Fibroblast of skin of right quadriceps (primary cell): ENCODE data around the gene PXMP4.
A peak's percentile ranks its signal among the peaks of the same experiment; 100 is the strongest.

Experiments
- DNase-seq: peaks from one replicate; pipeline ENCODE4 v3.0.0-alpha.2; 2013

Gene PXMP4

DNA sequence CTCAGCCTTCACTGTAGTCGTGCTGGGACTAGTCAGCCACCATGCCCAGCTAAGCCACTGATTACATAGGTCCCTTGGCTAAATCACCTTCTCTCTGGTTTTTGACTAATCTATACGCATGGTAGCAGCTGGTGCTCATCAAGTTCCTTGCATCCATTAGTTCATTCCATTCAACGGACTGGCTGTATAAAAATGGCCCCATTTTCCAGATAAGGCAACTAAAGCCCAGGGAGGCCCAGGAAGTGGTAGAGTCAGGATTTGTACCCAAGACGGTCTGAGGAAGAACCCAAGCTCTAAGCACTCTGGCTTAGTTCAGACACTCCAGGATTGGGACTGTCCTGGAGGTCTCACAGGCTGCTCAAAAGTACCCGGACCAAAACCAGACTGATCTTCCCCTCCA, 38.8 kb downstream of the PXMP4 start:
- DNase-seq, result no peak

DNA sequence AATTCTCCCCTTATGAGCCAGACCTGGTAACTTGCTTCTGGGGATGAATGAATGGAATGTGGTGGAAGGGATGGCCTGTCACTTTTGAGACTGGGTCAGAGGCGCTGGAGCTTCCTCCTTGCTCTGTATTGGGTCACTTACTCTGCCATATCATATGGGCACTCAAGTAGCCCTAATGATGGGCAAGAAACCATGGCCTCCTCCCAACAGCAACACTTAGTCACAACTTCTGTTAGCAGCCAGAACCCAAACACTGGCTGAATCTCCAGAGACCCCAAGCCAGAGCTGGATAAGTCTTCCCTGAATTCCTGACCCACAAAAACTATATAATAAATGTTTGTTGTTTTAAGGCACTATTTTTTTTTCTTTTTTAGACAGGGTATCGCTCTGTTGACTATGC, 39.4 kb downstream of the PXMP4 start:
- peak; percentile 34 for DNase-seq

DNA sequence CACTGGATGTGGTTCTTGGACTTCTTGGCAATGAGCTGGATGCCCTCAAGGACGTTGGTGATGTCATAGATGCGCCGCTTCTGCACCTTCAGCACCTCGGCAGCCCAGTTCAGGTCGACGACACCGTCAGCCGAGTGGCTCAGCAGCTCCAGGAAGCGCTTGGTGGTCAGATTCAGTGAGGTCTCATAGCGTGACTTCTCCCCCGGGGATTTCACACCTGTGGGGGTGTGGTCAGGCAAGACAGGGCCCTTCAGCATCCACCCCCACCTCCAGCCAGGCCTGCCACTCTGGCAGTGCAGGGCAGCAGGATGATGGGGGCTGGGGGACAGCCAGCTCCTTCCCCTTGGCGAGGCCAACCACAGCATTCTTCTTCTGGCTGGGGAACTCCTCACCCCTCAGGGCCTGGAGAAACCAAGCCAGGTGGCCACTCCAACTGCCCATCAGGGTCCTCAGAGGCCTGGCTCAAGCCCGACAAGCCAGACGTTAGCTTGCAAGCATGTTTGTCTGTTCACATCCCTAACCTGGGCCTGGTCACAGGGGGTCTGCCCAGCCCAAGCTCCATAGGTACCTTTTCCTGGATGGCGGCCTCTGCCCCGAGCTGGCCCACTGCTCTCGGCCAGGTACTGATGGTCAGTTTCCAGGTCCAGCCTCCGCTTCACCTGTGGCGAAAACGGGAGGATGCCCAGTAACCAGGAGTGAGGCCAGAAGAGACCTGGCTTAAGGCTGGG, 40.2 kb downstream of the PXMP4 start:
- no peak for DNase-seq

DNA sequence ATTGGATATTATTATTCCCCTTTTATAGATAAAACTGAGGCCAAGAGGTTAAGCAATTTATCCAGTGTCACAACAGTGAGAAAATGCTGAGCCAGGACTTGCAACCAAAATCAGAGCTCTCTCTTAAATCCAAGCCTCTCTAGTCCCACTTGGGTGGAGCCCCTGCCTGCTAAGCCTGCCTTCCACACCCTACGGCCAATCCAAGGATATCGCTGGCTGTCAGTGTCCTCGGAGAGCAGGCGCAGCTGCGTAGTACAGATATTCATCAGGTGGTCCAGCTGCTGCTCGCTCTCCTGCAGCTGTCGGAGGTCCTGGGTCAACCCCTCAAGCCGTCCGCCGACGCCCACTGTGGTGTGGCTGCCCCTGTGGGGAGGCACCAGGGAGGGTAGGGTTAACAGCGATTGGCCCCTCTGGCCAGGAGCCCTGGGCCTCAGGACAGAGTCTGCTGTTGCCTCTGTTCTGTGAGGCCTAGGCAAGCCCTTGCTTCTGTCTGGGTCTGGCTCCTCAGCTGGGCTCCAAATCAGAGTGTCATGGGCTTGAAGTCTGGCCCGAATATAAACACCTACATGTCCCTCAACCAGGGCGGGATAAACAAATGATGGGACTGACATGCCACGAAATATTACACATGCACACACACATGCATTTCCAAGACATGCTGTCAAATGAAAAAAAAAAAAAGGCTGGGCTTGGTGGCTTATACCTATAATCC, 42.0 kb downstream of the PXMP4 start:
- no peak for DNase-seq

DNA sequence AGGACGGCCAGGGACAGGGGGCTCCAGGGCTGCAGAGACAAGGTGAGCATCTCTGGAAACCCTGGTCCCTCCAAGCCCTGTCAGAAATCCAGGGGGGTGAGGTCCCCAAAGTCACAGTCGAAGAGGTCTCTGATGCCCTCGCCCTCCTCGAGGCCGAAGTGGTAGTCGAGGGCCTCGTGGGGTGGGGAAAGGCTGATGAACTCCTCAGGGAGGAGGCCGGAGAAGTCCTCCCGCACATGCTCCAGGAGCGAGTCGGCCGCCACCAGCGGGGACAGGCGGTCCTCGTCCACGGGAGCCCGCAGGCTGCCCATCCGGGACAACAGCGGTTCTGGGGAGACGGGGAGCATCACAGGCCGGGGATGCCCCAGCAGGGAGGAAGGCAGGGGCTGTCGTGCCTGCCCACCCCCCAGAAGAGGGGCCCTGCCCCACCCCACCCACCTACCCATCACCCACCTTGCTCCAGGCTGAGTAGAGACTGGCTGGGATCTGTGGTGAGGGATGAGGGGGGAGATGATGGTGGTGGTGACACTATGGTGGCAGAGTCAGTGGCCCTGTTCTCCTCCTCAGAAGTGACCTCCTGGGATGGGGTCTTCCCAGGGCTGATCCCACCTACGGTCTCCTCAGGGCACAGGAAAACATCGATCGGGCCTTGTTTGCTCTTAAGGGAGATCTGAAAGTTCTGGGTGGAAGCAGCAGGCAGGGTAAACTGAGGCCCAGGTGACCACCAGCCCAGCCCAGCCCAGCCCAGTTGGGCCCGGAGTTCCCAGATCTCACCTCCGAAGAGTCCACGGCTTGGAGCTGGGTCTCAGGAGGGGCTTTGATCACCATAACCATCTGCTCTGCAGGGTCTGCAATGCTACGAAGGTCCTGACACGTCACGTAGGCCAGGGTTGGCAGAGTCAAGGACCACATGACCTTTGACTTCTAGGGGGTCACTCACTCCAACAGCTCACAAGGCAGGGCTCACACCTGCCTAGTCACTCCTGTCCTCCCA, 43.2 kb downstream of the PXMP4 start:
- DNase-seq, result no peak

DNA sequence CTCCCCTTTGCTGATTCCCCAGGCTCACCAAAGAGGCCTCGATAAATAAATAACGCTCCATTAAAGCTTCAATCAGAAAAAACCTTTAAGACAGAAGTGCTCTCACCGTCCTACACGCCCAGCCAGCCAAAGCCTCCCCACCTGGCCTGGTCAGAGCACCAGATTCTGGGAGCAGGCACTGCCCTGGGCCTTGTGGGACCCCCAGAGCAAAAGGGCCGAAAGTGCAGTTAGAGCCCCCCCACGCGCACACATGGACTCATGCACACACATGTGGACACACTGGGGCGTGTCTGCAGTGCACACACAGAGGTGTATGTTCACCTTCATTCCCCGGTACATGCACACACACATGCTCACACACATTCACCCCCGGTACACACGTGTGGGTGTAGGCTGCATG, 44.0 kb downstream of the PXMP4 start:
- no peak for DNase-seq

DNA sequence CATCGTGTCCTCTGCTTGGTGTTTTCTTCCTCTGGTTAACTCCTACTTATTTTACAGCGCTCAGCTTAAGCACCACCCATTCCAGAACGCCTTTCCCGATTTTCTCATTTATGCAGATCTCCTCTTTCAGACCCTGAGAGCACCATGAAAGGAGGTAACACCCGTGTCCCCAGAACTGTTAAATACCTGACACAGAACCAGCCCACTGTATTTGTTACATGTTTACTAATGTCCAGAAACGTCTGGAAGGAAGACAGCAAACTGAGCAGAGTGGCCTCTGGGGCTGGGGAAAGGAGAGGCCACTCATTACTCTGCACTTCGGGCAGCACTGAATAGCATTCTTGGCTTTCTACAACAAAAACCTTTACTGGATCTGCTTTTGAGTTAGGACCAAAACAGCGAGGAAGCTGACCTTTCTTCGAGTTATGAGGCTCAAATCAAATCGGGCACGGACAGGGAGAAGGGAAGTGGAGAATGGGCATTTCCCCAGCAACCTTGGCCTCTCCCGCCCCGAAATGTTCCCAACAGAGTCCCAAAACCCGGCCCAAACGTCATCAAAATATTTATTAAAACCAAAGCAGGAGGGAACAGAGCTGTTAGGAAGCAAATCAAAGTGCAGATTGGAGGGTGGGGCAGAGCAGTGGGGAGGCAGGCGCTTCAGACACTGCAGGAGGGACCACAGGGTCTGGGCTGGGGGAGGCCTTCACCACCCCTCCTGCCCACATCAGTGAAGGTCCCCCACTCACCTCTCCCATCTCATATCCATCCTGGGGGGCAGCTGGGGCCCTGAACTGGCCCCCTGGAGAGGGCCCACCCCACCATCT, 44.8 kb downstream of the PXMP4 start:
- no peak for DNase-seq

DNA sequence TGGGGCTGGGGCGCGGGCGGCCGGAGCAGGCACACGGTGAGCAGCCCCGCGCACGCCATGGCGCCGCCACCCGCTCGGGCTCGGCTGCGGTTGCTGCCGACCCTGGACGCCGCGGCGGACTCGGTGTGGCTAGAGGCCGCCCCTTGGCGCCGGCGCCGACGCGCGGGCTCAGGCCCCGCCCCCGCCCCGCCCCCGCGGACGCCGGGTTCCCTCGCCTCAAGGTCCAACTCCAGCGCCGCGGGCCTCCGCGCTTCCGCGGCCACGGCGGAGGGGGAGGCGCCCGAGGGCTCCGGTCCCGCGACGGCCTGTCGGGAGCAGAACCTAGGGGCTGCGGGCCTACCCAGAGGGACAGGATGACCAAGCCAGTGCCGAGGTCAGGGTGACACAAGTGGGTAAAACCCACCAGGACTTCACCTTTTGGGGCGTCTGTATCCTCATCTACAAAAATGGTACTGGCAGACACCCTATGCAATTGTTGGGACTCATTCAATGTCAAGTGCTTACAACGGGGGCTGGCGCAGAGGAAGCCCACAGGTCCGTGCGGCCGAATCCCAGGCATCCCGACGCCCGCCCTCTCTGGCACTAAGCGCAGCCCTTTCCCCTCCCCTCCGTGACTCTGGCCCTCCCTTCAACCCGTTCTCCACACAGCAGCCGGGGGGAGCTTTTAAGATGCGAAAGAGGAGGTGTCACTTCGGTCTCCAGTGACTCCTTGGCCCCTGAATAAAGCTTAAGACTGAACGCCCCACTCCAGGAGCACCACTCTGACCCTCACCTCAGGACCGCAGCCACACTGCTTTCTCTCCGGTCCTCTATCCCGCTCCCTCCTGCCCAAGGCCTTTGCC, 45.6 kb downstream of the PXMP4 start, which contains the start of gene NECAB3:
Gene NECAB3 (minus strand): TSS at position 135 of the 842 bp plus-strand sequence. CDS start 76 bp downstream, at position 59.
- DNase-seq, result peak; percentile 72

DNA sequence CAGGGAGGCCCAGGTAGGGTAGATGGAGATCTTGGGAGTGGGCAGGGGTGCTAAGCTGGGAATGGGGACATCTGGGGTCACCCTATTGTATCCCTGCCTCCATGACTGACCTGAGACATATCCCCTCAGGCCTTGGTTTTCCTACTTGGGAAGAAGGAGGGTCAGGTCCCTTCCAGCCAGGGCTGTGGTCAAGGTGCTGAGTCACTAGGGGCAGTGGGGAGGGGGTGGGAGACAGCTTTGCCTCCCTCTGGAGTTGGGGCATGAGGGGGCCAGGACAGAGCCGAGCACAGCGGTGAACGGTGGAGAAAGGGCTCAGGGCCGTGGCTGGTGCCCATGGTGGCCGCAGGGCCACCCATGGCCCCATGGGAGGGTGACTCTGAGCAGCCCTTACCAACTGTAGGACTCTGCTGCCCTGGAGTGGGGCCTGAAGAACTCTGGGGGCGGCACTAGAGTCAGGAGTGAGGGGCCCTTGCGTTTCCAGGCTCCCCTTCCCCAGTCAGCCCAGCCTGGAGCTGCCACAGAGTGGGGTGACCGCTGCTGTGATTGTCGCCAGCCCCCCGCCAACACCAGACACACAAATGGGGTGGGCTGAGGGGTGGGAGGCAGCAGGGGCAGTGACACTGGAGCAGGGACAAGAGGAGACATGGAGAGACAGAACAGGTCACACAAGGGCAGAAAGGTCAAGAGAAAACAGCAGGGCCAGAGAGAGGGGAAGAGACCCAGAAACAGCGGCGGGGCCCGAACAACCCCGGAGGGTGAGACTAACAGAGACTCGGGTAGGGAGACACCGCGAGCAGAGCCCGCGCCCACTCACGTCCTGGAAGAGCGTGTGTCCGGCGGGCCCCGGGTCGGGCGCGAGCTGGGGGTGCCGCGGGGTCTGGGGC, 46.5 kb downstream of the PXMP4 start:
- no peak for DNase-seq

DNA sequence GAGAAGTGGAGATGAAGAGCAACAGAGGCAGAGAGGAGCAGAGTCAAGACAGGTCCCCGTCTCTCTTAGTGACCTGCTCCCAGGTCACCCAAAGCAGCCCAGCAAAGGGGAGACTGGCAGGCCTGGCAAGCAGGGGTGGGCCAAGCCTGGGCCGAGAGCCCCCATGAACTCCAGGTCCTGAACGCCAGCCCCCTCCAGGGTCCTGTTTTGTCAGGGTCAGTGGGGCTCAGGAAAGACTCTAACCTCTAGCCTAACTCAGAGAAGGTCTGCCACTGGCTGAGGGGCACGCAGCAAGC, 47.0 kb downstream of the PXMP4 start:
- DNase-seq, result no peak

DNA sequence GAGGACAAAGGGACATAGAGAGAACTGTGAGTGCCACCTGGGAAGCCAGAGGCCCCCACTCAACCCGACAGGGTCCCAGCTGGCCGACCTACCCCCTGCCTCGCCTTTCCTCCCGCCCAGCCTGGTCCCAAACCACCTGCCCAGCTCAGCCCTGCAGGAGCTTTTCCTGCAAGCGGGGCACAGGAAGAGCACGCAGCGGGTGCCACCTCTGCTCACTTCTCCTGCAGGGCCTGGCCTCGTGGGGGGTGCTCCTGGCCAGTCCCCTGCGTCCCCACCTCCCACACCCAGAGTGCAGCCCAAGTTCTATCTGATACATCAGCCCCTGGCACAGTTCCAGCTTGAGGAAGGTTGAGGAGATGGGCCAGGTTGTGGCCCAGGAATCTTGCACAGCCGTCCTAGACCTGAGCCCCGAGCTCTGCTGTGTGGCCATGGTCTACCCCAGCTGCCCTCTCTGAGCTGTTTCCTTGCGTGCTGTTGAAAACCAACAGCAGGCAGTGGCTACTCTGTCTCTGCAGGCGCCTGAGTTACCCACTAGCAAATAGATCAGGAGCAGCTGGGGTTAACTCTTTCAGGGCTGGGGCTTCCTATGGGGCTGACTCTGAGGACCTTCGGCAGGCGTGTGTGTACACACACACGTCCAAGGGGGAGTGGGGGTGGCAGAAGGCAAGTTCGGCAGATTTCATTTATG, 47.5 kb downstream of the PXMP4 start:
- no peak for DNase-seq

DNA sequence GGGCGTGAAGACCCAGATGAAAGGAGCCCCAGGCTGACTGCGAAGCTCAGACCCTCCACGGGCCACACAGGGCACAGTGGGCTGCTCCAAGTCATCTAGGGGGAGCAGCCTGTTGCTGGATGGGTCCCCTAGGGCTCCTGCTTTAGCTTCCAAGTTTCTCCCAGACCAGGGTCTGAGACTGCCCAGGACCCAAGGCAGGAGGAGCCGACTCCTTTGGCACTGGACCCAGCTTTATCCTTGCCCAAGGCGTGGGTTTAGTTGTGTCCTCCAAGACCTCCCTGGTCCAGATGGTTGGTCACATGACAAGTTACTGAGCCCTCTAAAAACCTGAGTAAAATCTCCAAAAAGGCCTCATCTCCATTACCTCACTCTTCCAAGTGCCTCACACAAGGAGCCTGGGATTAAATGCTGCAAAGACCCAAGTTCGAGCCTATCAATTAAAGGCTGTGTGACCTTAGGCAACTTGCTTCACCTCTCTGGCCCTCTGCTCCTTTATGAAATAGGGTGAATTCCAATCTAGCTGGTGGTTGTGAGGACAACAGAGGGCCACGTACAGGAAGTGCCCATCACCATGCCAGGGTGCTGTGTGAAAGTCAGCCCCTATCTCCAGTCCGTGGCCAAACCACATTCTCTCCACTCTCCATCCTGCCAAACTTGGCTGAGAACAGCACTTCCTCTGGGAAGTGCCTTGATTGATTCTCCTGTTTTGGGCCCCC, 48.4 kb downstream of the PXMP4 start:
- no peak for DNase-seq

DNA sequence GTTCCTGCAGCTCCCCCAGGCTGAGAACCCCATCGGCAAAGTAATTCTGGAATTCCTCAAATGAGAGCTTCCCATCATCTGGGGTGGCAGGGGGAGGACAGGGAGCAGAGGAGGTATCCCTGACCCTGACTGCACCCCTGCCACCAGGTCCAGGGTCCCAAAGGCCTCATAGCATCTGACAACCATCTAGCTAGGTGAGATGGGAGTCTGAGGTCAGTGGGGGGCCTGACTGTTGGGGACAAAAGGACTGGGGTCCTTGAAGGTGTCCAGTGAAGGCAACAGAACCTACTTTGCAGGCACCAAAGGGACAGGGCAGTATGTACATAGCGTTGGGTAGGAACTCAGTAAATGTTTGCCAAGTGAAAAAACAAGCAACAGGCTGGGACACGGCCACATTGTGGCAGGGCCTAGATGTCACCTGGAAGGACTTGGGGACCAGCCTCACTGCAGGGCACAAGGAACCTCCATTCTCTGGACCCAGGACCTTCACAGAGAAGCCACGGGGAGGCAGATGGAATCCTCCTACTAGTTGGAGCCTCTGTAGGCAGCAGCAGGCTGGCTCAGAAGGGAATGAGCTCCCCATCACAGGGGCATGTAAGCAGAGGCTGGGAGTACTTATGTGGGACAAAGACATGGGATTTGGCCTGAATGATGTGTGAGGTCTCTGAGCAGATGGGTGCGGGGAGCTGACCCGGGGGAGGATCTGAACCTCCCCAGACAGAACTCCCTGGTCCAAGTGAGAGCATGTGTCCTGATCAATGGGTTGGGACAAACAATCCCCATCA, 49.2 kb downstream of the PXMP4 start:
- no peak for DNase-seq

DNA sequence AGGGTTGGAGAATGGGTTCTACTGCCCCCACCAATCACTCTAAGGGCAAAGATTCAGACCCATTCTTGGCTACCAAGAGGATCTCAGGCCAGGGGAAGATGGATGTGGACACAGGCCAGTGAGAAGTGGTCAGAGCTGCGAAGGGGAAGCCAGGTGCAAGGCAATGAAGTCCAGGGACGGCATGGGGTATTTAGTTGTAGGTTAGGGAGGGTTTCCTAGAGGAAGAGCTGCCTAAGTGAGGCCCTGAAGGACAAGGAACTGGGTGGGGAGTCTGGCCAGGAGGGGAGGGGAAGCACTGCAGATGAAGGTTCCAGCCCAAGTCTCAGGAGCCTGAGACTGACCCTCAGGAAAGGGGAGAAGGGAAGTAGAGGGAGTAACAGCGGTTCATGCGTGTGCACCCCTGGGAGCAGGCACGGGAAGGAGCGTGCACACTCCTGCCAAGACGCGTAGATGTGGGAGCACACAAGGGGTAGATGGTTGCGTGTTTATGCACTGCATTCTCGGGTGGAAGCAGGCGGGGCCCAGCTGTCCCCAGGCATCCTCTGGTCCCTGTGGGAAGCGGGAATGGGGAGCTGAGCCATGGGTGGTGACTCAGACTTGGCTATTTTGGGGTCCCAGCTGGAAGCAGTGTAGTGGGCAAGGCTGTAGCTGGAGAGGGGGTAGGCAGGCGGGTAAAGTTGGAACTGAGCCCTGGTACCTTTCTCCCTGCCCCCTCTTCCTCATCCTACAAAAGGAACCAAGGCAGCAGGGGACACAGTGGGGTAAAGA, 50.1 kb downstream of the PXMP4 start:
- DNase-seq, result no peak

DNA sequence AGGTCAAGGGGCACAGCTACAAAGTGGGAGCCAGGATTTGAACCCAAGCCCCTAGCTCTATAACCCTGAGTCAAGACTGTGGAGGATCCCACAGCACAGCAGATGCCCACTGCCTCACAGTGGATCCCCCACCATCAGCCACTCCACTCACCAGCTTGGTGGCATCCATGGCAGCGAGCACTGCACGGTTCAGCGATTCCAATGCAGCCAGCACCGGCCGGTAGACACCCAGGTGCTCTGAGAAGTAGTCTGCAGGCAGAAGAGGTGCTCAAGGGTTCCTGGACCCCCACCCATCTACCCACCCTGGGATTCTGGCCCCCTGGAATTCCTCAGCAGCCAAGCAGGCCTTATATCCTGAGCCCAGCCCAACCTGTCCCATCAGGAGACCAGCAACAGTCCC, 50.9 kb downstream of the PXMP4 start:
- no peak for DNase-seq

DNA sequence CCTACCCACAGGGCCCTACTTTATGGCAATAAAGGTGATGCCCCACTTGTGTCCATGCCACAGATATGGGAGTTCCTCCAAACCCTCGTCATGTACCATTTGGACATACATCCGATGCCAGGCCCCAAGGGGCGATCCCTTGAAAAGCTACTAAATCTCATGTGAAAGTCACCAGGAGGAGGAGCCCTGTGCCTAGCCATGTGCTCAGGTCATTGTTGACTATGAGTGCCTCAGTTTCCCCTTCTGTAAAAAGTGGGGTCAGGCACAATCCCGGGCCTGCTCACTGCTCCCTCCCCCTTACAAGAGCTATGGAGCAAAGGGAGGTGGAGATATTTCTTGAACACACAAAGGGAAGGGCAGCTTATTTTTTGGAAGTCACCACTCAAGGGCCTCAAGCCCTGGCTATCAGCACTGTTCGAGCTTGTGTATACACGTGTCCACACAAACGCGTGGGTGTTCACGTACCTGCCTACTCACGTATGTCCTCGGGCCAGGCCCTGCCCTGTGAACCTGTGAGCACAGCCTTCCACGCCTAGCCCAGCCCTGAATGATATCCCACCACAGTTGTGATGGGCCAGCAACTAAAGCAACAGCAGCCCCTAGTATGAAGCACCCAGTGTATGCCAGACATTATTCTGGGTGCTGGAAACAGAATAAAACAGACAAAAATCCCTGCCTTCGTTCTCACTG, 51.5 kb downstream of the PXMP4 start:
- no peak for DNase-seq
